ENCODE results near the gene FBXL16. TPM values are rescaled to one million over a fixed set of nuclear protein-coding genes. Genes with fewer than 3 reads are reported as not detected.

The FBXL16 gene
- polyA plus RNA-seq, 1 of the 3 experiments (the other 2 are of a cell fraction), result 19.8 TPM

GRCh38 chr16:694863-695354 lies 10.7 kb downstream of the FBXL16 start:
- H3K27me3 ChIP-seq (ENCODE audit: insufficient read depth), result no peaks in the 10 kb centered on the region
- H3K4me2 ChIP-seq, result no peak overlapping the region
- no peaks in the 10 kb centered on the region for H3K9me3 ChIP-seq
- H3K9me2 ChIP-seq, result no peaks in the 10 kb centered on the region
- H3K36me3 ChIP-seq (replicated peaks in 1 of 2; ENCODE audit: control insufficient read depth in 1 of 2, insufficient read depth in 2 of 2, low read length in 1 of 2), result peaks cover 0 to 2% of the 10 kb centered on the region in 2 experiments
- 89% methylated on average over 29 of the region's 37 CpGs for WGBS (ENCODE audit: low lambda C conversion rate)
- no peak overlapping the region for H2AFZ ChIP-seq (ENCODE audit: low read depth)
- H3F3A ChIP-seq (replicated peaks; ENCODE audit: insufficient read depth), result peaks cover 20% of the 10 kb centered on the region
- H3K79me2 ChIP-seq (ENCODE audit: insufficient read depth), result peaks cover 19% of the 10 kb centered on the region
- H4K20me1 ChIP-seq (ENCODE audit: insufficient read depth), result peaks cover 12% of the 10 kb centered on the region
- no peak for TF ChIP-seq RCOR1 (IDR thresholded peaks at IDR 0.05; ENCODE audit: low read length)
- TF ChIP-seq EP300 (IDR thresholded peaks at IDR 0.05; ENCODE audit: borderline replicate concordance in 1 of 2, low read depth in 1 of 2, low read length in 1 of 2), result no peak
- TF ChIP-seq NFIC (IDR thresholded peaks at IDR 0.05; ENCODE audit: borderline replicate concordance), result no peak
- TF ChIP-seq ELF1 (IDR thresholded peaks at IDR 0.05), result no peak
- no peak for TF ChIP-seq USF2 (IDR thresholded peaks at IDR 0.05; ENCODE audit: borderline replicate concordance, low read depth, low read length)
- no peak for TF ChIP-seq RAD21 (IDR thresholded peaks at IDR 0.05; ENCODE audit: low read length)
- no peak for TF ChIP-seq NRF1 (IDR thresholded peaks at IDR 0.05; ENCODE audit: low read depth, low read length)
- no peak for TF ChIP-seq EZH2phosphoT487 (IDR thresholded peaks at IDR 0.05; ENCODE audit: borderline replicate concordance, low read depth)
- CTCF ChIA-PET, result no interaction called here
- no peak overlapping the region for H3K9ac ChIP-seq
- no peaks in the 10 kb centered on the region for H3K4me1 ChIP-seq (ENCODE audit: control insufficient read depth in 1 of 2, insufficient read depth in 2 of 2, low read depth in 1 of 2, low read length in 1 of 2)
- no peak overlapping the region for H3K4me3 ChIP-seq (ENCODE audit: low read depth in 2 of 2, low read length in 1 of 2)
- DNase-seq, result no peak
- POLR2A ChIA-PET, result no interaction called here
- H3K27ac ChIP-seq (ENCODE audit: low read depth in 2 of 2, low read length in 1 of 2), result no peak overlapping the region

GRCh38 chr16:694187-694862 lies 11.3 kb downstream of the FBXL16 start:
- no peak overlapping the region for H3K4me2 ChIP-seq
- no peak overlapping the region for H3K9ac ChIP-seq
- no peak for DNase-seq
- POLR2A ChIA-PET, result no interaction called here
- H2AFZ ChIP-seq (ENCODE audit: low read depth), result no peak overlapping the region
- H4K20me1 ChIP-seq (ENCODE audit: insufficient read depth), result peaks cover 6% of the 10 kb centered on the region; the same call in 1 of the 2 replicates
- H3K4me3 ChIP-seq (ENCODE audit: low read depth in 2 of 2, low read length in 1 of 2), result no peak overlapping the region
- 80% methylated on average over 29 of the region's 64 CpGs for WGBS (ENCODE audit: low lambda C conversion rate)
- CTCF ChIA-PET, result no interaction called here
- peaks cover 20% of the 10 kb centered on the region for H3F3A ChIP-seq (replicated peaks; ENCODE audit: insufficient read depth)
- H3K36me3 ChIP-seq (replicated peaks in 1 of 2; ENCODE audit: control insufficient read depth in 1 of 2, insufficient read depth in 2 of 2, low read length in 1 of 2), result peaks cover 0 to 2% of the 10 kb centered on the region in 2 experiments
- H3K9me2 ChIP-seq, result no peaks in the 10 kb centered on the region
- H3K4me1 ChIP-seq (ENCODE audit: control insufficient read depth in 1 of 2, insufficient read depth in 2 of 2, low read depth in 1 of 2, low read length in 1 of 2), result peaks cover 4 to 5% of the 10 kb centered on the region in 2 experiments; a peak in 2 of 4 replicates
- no peak for TF ChIP-seq EP300 (IDR thresholded peaks at IDR 0.05; ENCODE audit: borderline replicate concordance in 1 of 2, low read depth in 1 of 2, low read length in 1 of 2)
- TF ChIP-seq JUND (IDR thresholded peaks at IDR 0.05), result no peak
- TF ChIP-seq MEF2A (IDR thresholded peaks at IDR 0.05; ENCODE audit: borderline replicate concordance, low read depth), result no peak
- no peak for TF ChIP-seq TCF12 (IDR thresholded peaks at IDR 0.05)
- no peak for TF ChIP-seq POLR2AphosphoS5 (IDR thresholded peaks at IDR 0.05; ENCODE audit: low read depth, low read length)
- no peak for TF ChIP-seq RCOR1 (IDR thresholded peaks at IDR 0.05; ENCODE audit: low read length)
- TF ChIP-seq RAD21 (IDR thresholded peaks at IDR 0.05; ENCODE audit: low read length), result no peak
- no peak for TF ChIP-seq MXI1 (IDR thresholded peaks at IDR 0.05; ENCODE audit: low read depth, low read length)
- H3K79me2 ChIP-seq (ENCODE audit: insufficient read depth), result peaks cover 20% of the 10 kb centered on the region
- no peaks in the 10 kb centered on the region for H3K9me3 ChIP-seq
- no peaks in the 10 kb centered on the region for H3K27me3 ChIP-seq (ENCODE audit: insufficient read depth)
- no peak overlapping the region for H3K27ac ChIP-seq (ENCODE audit: low read depth in 2 of 2, low read length in 1 of 2)
